Naive thymus-derived CD4-positive, alpha-beta T cell (primary cell): ENCODE results near the gene TP53I11. TPM values are rescaled to one million over a fixed set of nuclear protein-coding genes. Genes with fewer than 3 reads are reported as not detected.

ENCODE experiments used
- ATAC-seq: fragments of 150-1000 bp; cut with Tn5 transposase; 2 replicates; pipeline ENCODE4 v1.10.0; 2021; ENCODE audit warnings: mild to moderate bottlenecking, moderate library complexity
- CTCF ChIA-PET: fragments of 350-600 bp; sonication (Branson Sonifier 250); formaldehyde crosslinking; loops from one replicate; lab custom pipeline; 2021; ENCODE audit warnings: antibody characterized with exemption; lab: Charles Lee
- POLR2A ChIA-PET: fragments of 350-600 bp; sonication (Branson Sonifier 250); formaldehyde crosslinking; loops from one replicate; lab custom pipeline; 2021; ENCODE audit warnings: antibody characterized with exemption, inconsistent platforms; lab: Charles Lee
- DNase-seq, 9 donors: peaks; one replicate each; pipeline versions ENCODE4 v3.0.0 to v3.0.0-alpha.2; 2020 to 2022; ENCODE audit warnings: mixed read lengths in 1 of 9
- H3K27ac ChIP-seq: one replicate; pipeline ENCODE4 v1.7.0; 2013; ENCODE audit warnings: mild to moderate bottlenecking, low read depth, low read length, moderate library complexity
- H3K27me3 ChIP-seq, 2 donors: one replicate each; pipeline ENCODE4 v1.7.0; 2013; ENCODE audit warnings: low read length in 2 of 2, mild to moderate bottlenecking in 2 of 2, moderate library complexity in 2 of 2; ENCODE audit not compliant: control insufficient read depth in 2 of 2, insufficient read depth in 2 of 2
- H3K36me3 ChIP-seq, 3 experiments: 1 replicate in 2 of 3; 2 replicates in 1 of 3; pipeline ENCODE4 v1.7.0; 2013; ENCODE audit warnings: low read length in 3 of 3, mild to moderate bottlenecking in 3 of 3, moderate library complexity in 1 of 3; ENCODE audit not compliant: insufficient read depth in 3 of 3, control insufficient read depth in 2 of 3
- H3K4me1 ChIP-seq, 2 donors: one replicate each; pipeline ENCODE4 v1.7.0; 2013; ENCODE audit warnings: low read length in 2 of 2, mild to moderate bottlenecking in 2 of 2, moderate library complexity in 1 of 2; ENCODE audit not compliant: control insufficient read depth in 2 of 2, insufficient read depth in 2 of 2
- H3K4me3 ChIP-seq: 2 replicates; pipeline ENCODE4 v1.7.0; 2013; ENCODE audit warnings: mild to moderate bottlenecking, low read length
- H3K9me3 ChIP-seq, 3 experiments: 1 replicate in 2 of 3; 2 replicates in 1 of 3; pipeline ENCODE4 v1.7.0; 2013; ENCODE audit warnings: low read length in 3 of 3; ENCODE audit not compliant: control insufficient read depth in 2 of 3
- H3K27ac Mint-ChIP-seq, 9 donors: one replicate each; pipeline ENCODE4 v1.8.0; 2020 to 2022; ENCODE audit warnings: mixed read lengths in 9 of 9, mild to moderate bottlenecking in 8 of 9, moderate library complexity in 5 of 9, inconsistent platforms in 2 of 9
- H3K27me3 Mint-ChIP-seq, 5 donors: one replicate each; pipeline ENCODE4 v1.8.0; 2021 to 2022; ENCODE audit warnings: mixed read lengths in 5 of 5, mild to moderate bottlenecking in 1 of 5
- H3K36me3 Mint-ChIP-seq, 5 donors: one replicate each; pipeline ENCODE4 v1.8.0; 2020 to 2022; ENCODE audit warnings: mixed read lengths in 5 of 5, mild to moderate bottlenecking in 3 of 5, inconsistent platforms in 1 of 5
- H3K4me1 Mint-ChIP-seq, 7 donors: one replicate each; pipeline ENCODE4 v1.8.0; 2020 to 2022; ENCODE audit warnings: mixed read lengths in 7 of 7, mild to moderate bottlenecking in 3 of 7, inconsistent platforms in 1 of 7
- H3K4me3 Mint-ChIP-seq, 10 donors: one replicate each; pipeline ENCODE4 v1.8.0; 2020 to 2022; ENCODE audit warnings: mild to moderate bottlenecking in 10 of 10, mixed read lengths in 10 of 10, moderate library complexity in 6 of 10, inconsistent platforms in 2 of 10
- H3K9me3 Mint-ChIP-seq, 11 donors: one replicate each; pipeline ENCODE4 v1.8.0; 2020 to 2022; ENCODE audit warnings: mixed read lengths in 11 of 11, mild to moderate bottlenecking in 4 of 11, inconsistent platforms in 1 of 11, moderate library complexity in 1 of 11
- intact Hi-C, 2 donors: fragments of 100-400 bp; cut with micrococcal nuclease; formaldehyde crosslinking; loops; one replicate each; pipeline ENCODE4 v1.15.1; 2023
- polyA plus RNA-seq, 2 donors: library from polyadenylated mRNA; unstranded; fragments of 300-500 nt; fragmentation: Illumina TruSeq; gene quantifications; one replicate each; pipeline ENCODE4 v1.2.3, GENCODE V29; 2021
- total RNA-seq, 6 experiments: library from RNA in 5 of 6; stranded (reverse) in 5 of 6; gene quantifications; 1 replicate in 5 of 6; 2 replicates in 1 of 6; pipeline ENCODE4 v1.2.3 and lab custom pipeline; 2021 to 2026

TP53I11 gene
- total and polyA plus RNA-seq, 7 experiments from 2014 or later = 0.35 to 7.6 (median 1.2) TPM

GRCh38 chr11:44926036-44926435 lies 24.6 kb downstream of the TP53I11 start:
- no peaks in the 10 kb centered on the region for H3K4me1 ChIP-seq
- H3K9me3 ChIP-seq = no peaks in the 10 kb centered on the region
- H3K27me3 ChIP-seq = no peaks in the 10 kb centered on the region
- no peak overlapping the region for H3K4me3 ChIP-seq
- H3K4me1 Mint-ChIP-seq = peaks cover 0 to 4% (median 0%) of the 10 kb centered on the region in 7 donors
- ChIA-PET CTCF (interaction anchor here (1.5 to 18.6 kb wide), 2 partner anchors 9 to 178 kb away, joined by 3 to 567 read pairs; no protein-coding TSS in a partner anchor), POLR2A (no interaction called here)
- H3K9me3 Mint-ChIP-seq = no peaks in the 10 kb centered on the region
- no peak overlapping the region for H3K27ac ChIP-seq
- no peaks in the 10 kb centered on the region for H3K27me3 Mint-ChIP-seq
- DNase-seq = no peak
- peaks cover 0 to 46% (median 0%) of the 10 kb centered on the region in 3 experiments for H3K36me3 ChIP-seq
- ATAC-seq = no peak
- intact Hi-C loops = loop anchor here in 1 of 2 donors (2.0 kb wide), 1 partner anchor 177 kb away; no protein-coding TSS in a partner anchor
- H3K36me3 Mint-ChIP-seq = peaks cover 0 to 27% (median 3%) of the 10 kb centered on the region in 5 donors
- peak overlapping the region in 5 of 9 donors; percentile 28 to 58 (median 38) for H3K27ac Mint-ChIP-seq
- H3K4me3 Mint-ChIP-seq = no peak overlapping the region

GRCh38 chr11:44923806-44924205 lies 26.9 kb downstream of the TP53I11 start:
- ATAC-seq = no peak
- Histone ChIP-seq H3K36me3 (peaks cover 0 to 51% (median 0%) of the 10 kb centered on the region in 3 experiments), H3K27me3 (no peaks in the 10 kb centered on the region), H3K4me3 (no peak overlapping the region), H3K27ac (no peak overlapping the region), H3K9me3 (no peaks in the 10 kb centered on the region), H3K4me1 (no peaks in the 10 kb centered on the region)
- Mint-ChIP-seq H3K4me1 (peaks cover 0 to 4% (median 0%) of the 10 kb centered on the region in 7 donors), H3K36me3 (peaks cover 0 to 27% (median 9%) of the 10 kb centered on the region in 5 donors), H3K4me3 (no peak overlapping the region), H3K27me3 (no peaks in the 10 kb centered on the region), H3K27ac (no peak overlapping the region), H3K9me3 (no peaks in the 10 kb centered on the region)
- no peak for DNase-seq
- CTCF ChIA-PET = interaction anchor here (0.6 to 1.1 kb wide), 5 partner anchors 13 to 781 kb away, joined by 3 to 5 read pairs (median 4); no protein-coding TSS in a partner anchor
- intact Hi-C loops = no loop called here
- POLR2A ChIA-PET = no interaction called here

- Mint-ChIP-seq H3K36me3 (peaks cover 0 to 27% (median 9%) of the 10 kb centered on the region in 5 donors), H3K9me3 (no peaks in the 10 kb centered on the region), H3K4me1 (peaks cover 0 to 4% (median 0%) of the 10 kb centered on the region in 7 donors), H3K27ac (no peak overlapping the region), H3K27me3 (no peaks in the 10 kb centered on the region), H3K4me3 (no peak overlapping the region)
- no peak overlapping the region for H3K4me3 ChIP-seq
- no peaks in the 10 kb centered on the region for H3K4me1 ChIP-seq
- H3K36me3 ChIP-seq = peaks cover 0 to 56% (median 0%) of the 10 kb centered on the region in 3 experiments
- H3K9me3 ChIP-seq = no peaks in the 10 kb centered on the region
- H3K27me3 ChIP-seq = no peaks in the 10 kb centered on the region
- DNase-seq (no peak), ATAC-seq (no peak)
- H3K27ac ChIP-seq = no peak overlapping the region
- intact Hi-C loops = no loop called here
- ChIA-PET CTCF (interaction anchor here (0.8 to 1.1 kb wide), 4 partner anchors 12 to 182 kb away, joined by 3 to 5 read pairs (median 4); no protein-coding TSS in a partner anchor), POLR2A (no interaction called here)
These were observed 27.6 kb downstream of the TP53I11 start for GRCh38 chr11:44923115-44923514.

GRCh38 chr11:44920451-44920850 lies 30.2 kb downstream of the TP53I11 start:
- Mint-ChIP-seq H3K36me3 (peaks cover 0 to 31% (median 9%) of the 10 kb centered on the region in 5 donors), H3K27me3 (no peaks in the 10 kb centered on the region), H3K4me3 (no peak overlapping the region), H3K4me1 (no peaks in the 10 kb centered on the region), H3K9me3 (no peaks in the 10 kb centered on the region), H3K27ac (no peak overlapping the region)
- ATAC-seq (no peak), DNase-seq (no peak)
- ChIA-PET CTCF (interaction anchor here (2.3 kb wide), 1 partner anchor 16 kb away, joined by 9 read pairs; no protein-coding TSS in a partner anchor), POLR2A (no interaction called here)
- Histone ChIP-seq H3K36me3 (peaks cover 0 to 67% (median 0%) of the 10 kb centered on the region in 3 experiments), H3K9me3 (no peaks in the 10 kb centered on the region), H3K27ac (no peak overlapping the region), H3K4me1 (no peaks in the 10 kb centered on the region), H3K27me3 (no peaks in the 10 kb centered on the region), H3K4me3 (no peak overlapping the region)
- intact Hi-C loops = no loop called here

- DNase-seq = no peak
- no peak overlapping the region for H3K4me3 Mint-ChIP-seq
- H3K9me3 ChIP-seq = no peaks in the 10 kb centered on the region
- intact Hi-C loops = no loop called here
- H3K27me3 Mint-ChIP-seq = no peaks in the 10 kb centered on the region
- H3K27ac ChIP-seq = no peak overlapping the region
- H3K4me3 ChIP-seq = no peak overlapping the region
- peak overlapping the region in 1 of 9 donors; percentile 67 for H3K27ac Mint-ChIP-seq
- H3K36me3 Mint-ChIP-seq = peaks cover 0 to 33% (median 9%) of the 10 kb centered on the region in 5 donors
- no peaks in the 10 kb centered on the region for H3K4me1 ChIP-seq
- H3K9me3 Mint-ChIP-seq = no peaks in the 10 kb centered on the region
- CTCF ChIA-PET = no interaction called here
- no peak for ATAC-seq
- no peaks in the 10 kb centered on the region for H3K4me1 Mint-ChIP-seq
- H3K27me3 ChIP-seq = no peaks in the 10 kb centered on the region
- POLR2A ChIA-PET = no interaction called here
- peaks cover 0 to 65% (median 0%) of the 10 kb centered on the region in 3 experiments for H3K36me3 ChIP-seq
These were observed 32.9 kb downstream of the TP53I11 start for GRCh38 chr11:44917741-44918140.

- no peak overlapping the region for H3K4me3 ChIP-seq
- ATAC-seq (peak; percentile 61), DNase-seq (no peak)
- Mint-ChIP-seq H3K36me3 (peaks cover 0 to 29% (median 7%) of the 10 kb centered on the region in 5 donors), H3K4me1 (peaks cover 0 to under 1% (median 0%) of the 10 kb centered on the region in 7 donors), H3K9me3 (no peaks in the 10 kb centered on the region), H3K27ac (no peak overlapping the region), H3K27me3 (no peaks in the 10 kb centered on the region), H3K4me3 (no peak overlapping the region)
- no peaks in the 10 kb centered on the region for H3K4me1 ChIP-seq
- H3K9me3 ChIP-seq = no peaks in the 10 kb centered on the region
- intact Hi-C loops = no loop called here
- ChIA-PET CTCF (no interaction called here), POLR2A (no interaction called here)
- no peak overlapping the region for H3K27ac ChIP-seq
- H3K27me3 ChIP-seq = no peaks in the 10 kb centered on the region
- H3K36me3 ChIP-seq = peaks cover 0 to 61% (median 0%) of the 10 kb centered on the region in 3 experiments
These were observed 33.8 kb downstream of the TP53I11 start for GRCh38 chr11:44916801-44917385.
